MCF 10A (cell line): ENCODE data around the gene MRPS34. TPM values are rescaled to one million over a fixed set of nuclear protein-coding genes. Genes with fewer than 3 reads are reported as not detected.

Experiments
- BruUV-seq: library from RNA; stranded (reverse); fragments of 400-500 nt; replicated peaks from 2 replicates; lab custom pipeline; 2021; lab: Mats Ljungman, UMichigan
- CTCF ChIA-PET: fragments of 300-600 bp; sonication (Branson Sonifier 250); formaldehyde crosslinking; extraction: SDS; loops from one replicate; lab custom pipeline; 2021; ENCODE audit warnings: antibody characterized with exemption, inconsistent platforms; lab: Yijun Ruan, JAX
- POLR2A ChIA-PET: fragments of 300-600, 350-650 bp; sonication (Branson Sonifier 250); formaldehyde crosslinking; extraction: SDS; loops from one replicate; lab custom pipeline; 2020; ENCODE audit warnings: antibody characterized with exemption, inconsistent platforms; lab: Yijun Ruan, JAX
- DNase-seq: peaks from one replicate; pipeline ENCODE4 v3.0.0-alpha.2; 2018; ENCODE audit not compliant: unreplicated experiment
- H3K27ac Mint-ChIP-seq: one replicate; pipeline ENCODE4 v1.8.0; 2022; ENCODE audit warnings: mild to moderate bottlenecking, low read depth, mixed read lengths; ENCODE audit not compliant: unreplicated experiment
- H3K27me3 Mint-ChIP-seq: one replicate; pipeline ENCODE4 v1.8.0; 2022; ENCODE audit warnings: mixed read lengths; ENCODE audit not compliant: insufficient read depth, unreplicated experiment
- H3K36me3 Mint-ChIP-seq: one replicate; pipeline ENCODE4 v1.8.0; 2022; ENCODE audit warnings: mild to moderate bottlenecking, moderate library complexity, mixed read lengths; ENCODE audit not compliant: insufficient read depth, unreplicated experiment
- H3K4me1 Mint-ChIP-seq: one replicate; pipeline ENCODE4 v1.8.0; 2022; ENCODE audit warnings: mixed read lengths; ENCODE audit not compliant: insufficient read depth, unreplicated experiment
- H3K4me3 Mint-ChIP-seq: one replicate; pipeline ENCODE4 v1.8.0; 2022; ENCODE audit warnings: mild to moderate bottlenecking, moderate library complexity, mixed read lengths; ENCODE audit not compliant: unreplicated experiment
- H3K9me3 Mint-ChIP-seq: one replicate; pipeline ENCODE4 v1.8.0; 2022; ENCODE audit warnings: mixed read lengths; ENCODE audit not compliant: unreplicated experiment
- CTCF ChIP-seq: fragments of 200-600 bp; IDR thresholded peaks from one replicate; pipeline ENCODE4 v1.8.0; 2022; ENCODE audit warnings: antibody characterized with exemption, mild to moderate bottlenecking; ENCODE audit not compliant: unreplicated experiment
- intact Hi-C: fragments of 100-400 bp; cut with micrococcal nuclease; formaldehyde crosslinking; loops from 2 replicates; pipeline ENCODE4 v1.14.1; 2022
- total RNA-seq: library from RNA; stranded (reverse); gene quantifications from 2 replicates; pipeline ENCODE4 v1.2.3, GENCODE V29; 2022

Gene MRPS34
- total RNA-seq, 1 experiment from 2014 or later, result 102 TPM

- Mint-ChIP-seq H3K4me1 (no peaks in the 10 kb centered on the region), H3K4me3 (no peak overlapping the region), H3K27me3 (no peaks in the 10 kb centered on the region), H3K36me3 (peaks cover 45% of the 10 kb centered on the region), H3K9me3 (no peaks in the 10 kb centered on the region), H3K27ac (no peak overlapping the region)
- ChIA-PET POLR2A (interaction anchor here (0.6 to 1.7 kb wide), 6 partner anchors 9 to 302 kb away, joined by 3 to 6 read pairs (median 4); partner anchors contain the start of genes NUBP2 and SPSB3), CTCF (interaction anchor here (1.3 to 2.2 kb wide), 2 partner anchors 14 to 40 kb away, joined by 3 to 6 read pairs; no protein-coding TSS in a partner anchor)
- no peak for DNase-seq
- BruUV-seq, result no TSS peak
- intact Hi-C loops, result no loop called here
- TF ChIP-seq CTCF, result no peak
Observed at GRCh38 chr16:1732071-1732470, 40.9 kb downstream of the MRPS34 start.

GRCh38 chr16:1731603-1732002, 41.3 kb downstream of the MRPS34 start:
- no peaks in the 10 kb centered on the region for H3K9me3 Mint-ChIP-seq
- POLR2A ChIA-PET, result interaction anchor here (0.6 to 1.7 kb wide), 5 partner anchors 8 to 51 kb away, joined by 3 to 6 read pairs (median 5); partner anchors contain the start of genes NUBP2 and SPSB3
- H3K4me1 Mint-ChIP-seq, result no peaks in the 10 kb centered on the region
- no peak overlapping the region for H3K27ac Mint-ChIP-seq
- H3K27me3 Mint-ChIP-seq, result no peaks in the 10 kb centered on the region
- no TSS peak for BruUV-seq
- TF ChIP-seq CTCF, result no peak
- CTCF ChIA-PET, result interaction anchor here (1.3 to 2.2 kb wide), 2 partner anchors 15 to 39 kb away, joined by 3 to 6 read pairs; no protein-coding TSS in a partner anchor
- DNase-seq, result no peak
- intact Hi-C loops, result no loop called here
- peaks cover 45% of the 10 kb centered on the region for H3K36me3 Mint-ChIP-seq
- no peak overlapping the region for H3K4me3 Mint-ChIP-seq

- BruUV-seq, result no TSS peak
- no peaks in the 10 kb centered on the region for H3K4me1 Mint-ChIP-seq
- CTCF ChIA-PET, result interaction anchor here (0.7 kb wide), 1 partner anchor 79 kb away, joined by 3 read pairs; no protein-coding TSS in a partner anchor
Observed at GRCh38 chr16:1731073-1731472, 41.9 kb downstream of the MRPS34 start.

GRCh38 chr16:1729445-1729844, 43.5 kb downstream of the MRPS34 start:
- intact Hi-C loops, result no loop called here
- peaks cover 58% of the 10 kb centered on the region for H3K36me3 Mint-ChIP-seq
- ChIA-PET POLR2A (interaction anchor here (1.0 kb wide), 1 partner anchor 92 kb away, joined by 3 read pairs; no protein-coding TSS in a partner anchor), CTCF (no interaction called here)
- BruUV-seq, result no TSS peak
- no peaks in the 10 kb centered on the region for H3K4me1 Mint-ChIP-seq
- no peaks in the 10 kb centered on the region for H3K27me3 Mint-ChIP-seq
- no peak for DNase-seq
- no peak overlapping the region for H3K27ac Mint-ChIP-seq
- no peaks in the 10 kb centered on the region for H3K9me3 Mint-ChIP-seq
- no peak overlapping the region for H3K4me3 Mint-ChIP-seq
- no peak for TF ChIP-seq CTCF

More at GRCh38 chr16:1731073-1731472, 41.9 kb downstream of the MRPS34 start:
- H3K27ac Mint-ChIP-seq, result no peak overlapping the region
- peaks cover 48% of the 10 kb centered on the region for H3K36me3 Mint-ChIP-seq
- no peaks in the 10 kb centered on the region for H3K27me3 Mint-ChIP-seq
- intact Hi-C loops, result no loop called here
- no peak for TF ChIP-seq CTCF
- no peak overlapping the region for H3K4me3 Mint-ChIP-seq
- H3K9me3 Mint-ChIP-seq, result no peaks in the 10 kb centered on the region
- no peak for DNase-seq
- POLR2A ChIA-PET, result interaction anchor here (0.6 to 1.0 kb wide), 2 partner anchors 13 to 51 kb away, joined by 3 read pairs; partner anchors contain the start of genes NUBP2 and SPSB3
